DOHH2 (cell line): ENCODE data around the gene PYM1.

Experiments used
- EZH2phosphoT487 ChIP-seq: fragments of 200-600 bp; sonication (generic); IDR thresholded peaks from 2 replicates; pipeline ENCODE4 v1.6.1; 2017; ENCODE audit warnings: borderline replicate concordance, mild to moderate bottlenecking, antibody characterized with exemption, low read length, moderate library complexity, mixed read lengths
- TF ChIP-seq, protein P1 (sequence below): fragments of 200-600 bp; sonication (generic); IDR thresholded peaks from one replicate; pipeline ENCODE4 v1.5.1; 2014; ENCODE audit warnings: antibody characterized with exemption, mild to moderate bottlenecking, low read depth, low read length; ENCODE audit not compliant: poor library complexity, severe bottlenecking

DNA sequence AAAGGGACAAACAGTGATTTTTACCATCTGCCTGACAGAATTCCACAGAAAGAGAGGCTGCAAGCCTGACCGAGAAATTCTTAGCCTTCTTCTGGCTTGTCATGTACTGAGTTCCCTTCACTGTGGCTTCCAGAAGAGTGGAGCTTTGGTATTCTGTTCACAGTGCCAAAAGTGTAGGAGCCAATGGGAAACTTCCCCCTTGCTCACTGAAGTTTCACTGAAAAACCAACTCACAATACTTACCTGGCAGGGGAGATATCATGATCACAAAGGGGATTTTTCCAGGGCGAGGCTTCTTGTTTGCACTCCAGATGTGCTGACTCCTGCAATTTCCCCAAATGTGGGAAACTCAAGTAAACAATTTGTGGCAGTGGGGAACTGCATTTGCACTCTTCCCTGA, 53.3 kb downstream of the PYM1 start:
- TF ChIP-seq, protein P1, sequence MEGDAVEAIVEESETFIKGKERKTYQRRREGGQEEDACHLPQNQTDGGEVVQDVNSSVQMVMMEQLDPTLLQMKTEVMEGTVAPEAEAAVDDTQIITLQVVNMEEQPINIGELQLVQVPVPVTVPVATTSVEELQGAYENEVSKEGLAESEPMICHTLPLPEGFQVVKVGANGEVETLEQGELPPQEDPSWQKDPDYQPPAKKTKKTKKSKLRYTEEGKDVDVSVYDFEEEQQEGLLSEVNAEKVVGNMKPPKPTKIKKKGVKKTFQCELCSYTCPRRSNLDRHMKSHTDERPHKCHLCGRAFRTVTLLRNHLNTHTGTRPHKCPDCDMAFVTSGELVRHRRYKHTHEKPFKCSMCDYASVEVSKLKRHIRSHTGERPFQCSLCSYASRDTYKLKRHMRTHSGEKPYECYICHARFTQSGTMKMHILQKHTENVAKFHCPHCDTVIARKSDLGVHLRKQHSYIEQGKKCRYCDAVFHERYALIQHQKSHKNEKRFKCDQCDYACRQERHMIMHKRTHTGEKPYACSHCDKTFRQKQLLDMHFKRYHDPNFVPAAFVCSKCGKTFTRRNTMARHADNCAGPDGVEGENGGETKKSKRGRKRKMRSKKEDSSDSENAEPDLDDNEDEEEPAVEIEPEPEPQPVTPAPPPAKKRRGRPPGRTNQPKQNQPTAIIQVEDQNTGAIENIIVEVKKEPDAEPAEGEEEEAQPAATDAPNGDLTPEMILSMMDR: no peak
- TF ChIP-seq EZH2phosphoT487: no peak
